Type B pancreatic cell (in vitro differentiated cells): Measurements from ENCODE around the gene SNX13. TPM values are rescaled to one million over a fixed set of nuclear protein-coding genes. Genes with fewer than 3 reads are reported as not detected.

Experiments used
- DNase-seq: peaks from one replicate; pipeline ENCODE4 v3.0.0; 2021; ENCODE audit warnings: mixed read lengths; ENCODE audit not compliant: unreplicated experiment; ENCODE audit errors: extremely low spot score
- H3K27ac Mint-ChIP-seq: 2 replicates; pipeline ENCODE4 v1.8.0; 2021; ENCODE audit warnings: mild to moderate bottlenecking, mixed read lengths
- H3K27me3 Mint-ChIP-seq: 2 replicates; pipeline ENCODE4 v1.8.0; 2021; ENCODE audit warnings: mixed read lengths
- H3K36me3 Mint-ChIP-seq: 2 replicates; pipeline ENCODE4 v1.8.0; 2021; ENCODE audit warnings: mixed read lengths
- H3K4me1 Mint-ChIP-seq: one replicate; pipeline ENCODE4 v1.8.0; 2021; ENCODE audit warnings: mixed read lengths; ENCODE audit not compliant: unreplicated experiment
- H3K4me3 Mint-ChIP-seq: 2 replicates; pipeline ENCODE4 v1.8.0; 2021; ENCODE audit warnings: mild to moderate bottlenecking, mixed read lengths
- H3K9me3 Mint-ChIP-seq: 2 replicates; pipeline ENCODE4 v1.8.0; 2021; ENCODE audit warnings: mixed read lengths
- CTCF ChIP-seq: fragments of 200-600 bp; sonication (generic); conservative IDR thresholded peaks from 2 replicates; pipeline ENCODE4 v1.5.0; 2021; ENCODE audit warnings: antibody characterized with exemption, mild to moderate bottlenecking
- total RNA-seq: library from RNA; stranded (reverse); gene quantifications from 2 replicates; pipeline ENCODE4 v1.2.1, GENCODE V29; 2021; ENCODE audit warnings: low replicate concordance

SNX13 gene
- total RNA-seq, 1 donor from 2014 or later: 48.9 TPM

GRCh38 chr7:17928055-17928454 is 12.2 kb downstream of the SNX13 start:
- DNase-seq: no peak
- H3K9me3 Mint-ChIP-seq: no peaks in the 10 kb centered on the region
- TF ChIP-seq CTCF: no peak
- no peaks in the 10 kb centered on the region for H3K27me3 Mint-ChIP-seq
- no peak overlapping the region for H3K4me3 Mint-ChIP-seq
- peaks cover 18% of the 10 kb centered on the region for H3K4me1 Mint-ChIP-seq
- H3K36me3 Mint-ChIP-seq: peaks cover 4% of the 10 kb centered on the region
- H3K27ac Mint-ChIP-seq: no peak overlapping the region

GRCh38 chr7:17921857-17922416 is 18.4 kb downstream of the SNX13 start:
- no peaks in the 10 kb centered on the region for H3K27me3 Mint-ChIP-seq
- no peak overlapping the region for H3K27ac Mint-ChIP-seq
- peaks cover 18% of the 10 kb centered on the region for H3K4me1 Mint-ChIP-seq
- H3K4me3 Mint-ChIP-seq: no peak overlapping the region
- no peak for DNase-seq
- no peak for TF ChIP-seq CTCF
- H3K9me3 Mint-ChIP-seq: no peaks in the 10 kb centered on the region
- peaks cover 4% of the 10 kb centered on the region for H3K36me3 Mint-ChIP-seq

- Mint-ChIP-seq H3K27me3 (no peaks in the 10 kb centered on the region), H3K36me3 (peaks cover 4% of the 10 kb centered on the region), H3K4me3 (no peak overlapping the region), H3K9me3 (no peaks in the 10 kb centered on the region), H3K27ac (no peak overlapping the region), H3K4me1 (peaks cover 20% of the 10 kb centered on the region)
- no peak for DNase-seq
- TF ChIP-seq CTCF: no peak
Measured at GRCh38 chr7:17917842-17918241, 22.5 kb downstream of the SNX13 start.

- Mint-ChIP-seq H3K36me3 (peaks cover 4% of the 10 kb centered on the region), H3K4me3 (no peak overlapping the region), H3K27ac (no peak overlapping the region), H3K9me3 (no peaks in the 10 kb centered on the region), H3K27me3 (no peaks in the 10 kb centered on the region), H3K4me1 (peaks cover 17% of the 10 kb centered on the region)
- DNase-seq: no peak
- no peak for TF ChIP-seq CTCF
Measured at GRCh38 chr7:17916786-17917185, 23.5 kb downstream of the SNX13 start.

- DNase-seq: no peak
- H3K9me3 Mint-ChIP-seq: peaks cover under 1% of the 10 kb centered on the region
- H3K27ac Mint-ChIP-seq: no peak overlapping the region
- peaks cover 6% of the 10 kb centered on the region for H3K36me3 Mint-ChIP-seq
- H3K27me3 Mint-ChIP-seq: no peaks in the 10 kb centered on the region
- H3K4me1 Mint-ChIP-seq: peaks cover 7% of the 10 kb centered on the region
- TF ChIP-seq CTCF: no peak
- no peak overlapping the region for H3K4me3 Mint-ChIP-seq
Measured at GRCh38 chr7:17915796-17916195, 24.5 kb downstream of the SNX13 start.

GRCh38 chr7:17915168-17915567 is 25.1 kb downstream of the SNX13 start:
- Mint-ChIP-seq H3K27me3 (no peaks in the 10 kb centered on the region), H3K4me3 (no peak overlapping the region), H3K4me1 (peaks cover 6% of the 10 kb centered on the region), H3K27ac (no peak overlapping the region), H3K9me3 (peaks cover 7% of the 10 kb centered on the region), H3K36me3 (peaks cover 12% of the 10 kb centered on the region)
- no peak for DNase-seq
- TF ChIP-seq CTCF: no peak
